HG03457 (cell line): ENCODE results near the gene YDJC.
"Not testable (repeated sequence)": the region's sequence is repeated elsewhere in the genome, so short reads cannot be mapped to it uniquely, and the experiment has no call there.

Experiments
- ATAC-seq: cut with Tn5 transposase; IDR thresholded peaks from one replicate; pipeline ENCODE4 v1.9.1; 2021; ENCODE audit warnings: moderate number of reproducible peaks; ENCODE audit not compliant: unreplicated experiment

The YDJC gene

DNA sequence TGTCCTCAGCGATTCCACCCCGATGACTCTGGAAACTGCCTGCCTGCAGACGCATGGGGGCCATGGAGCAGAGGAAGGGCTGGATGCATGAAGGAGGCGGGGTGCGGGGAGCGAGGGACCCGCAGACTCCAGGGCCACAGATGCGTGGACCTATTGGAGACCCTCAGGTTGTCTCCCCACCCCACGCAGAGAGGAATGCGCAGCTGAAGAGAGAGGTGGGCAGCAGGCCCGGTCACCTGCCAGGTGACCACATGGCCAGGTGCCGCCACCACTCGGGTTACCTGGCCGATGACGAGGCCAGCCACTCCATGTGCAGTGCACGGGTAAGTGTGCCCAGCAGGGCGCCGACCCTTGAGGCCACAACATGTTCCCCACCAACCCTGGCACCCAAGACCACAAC, 3.1 kb upstream of the YDJC start:
- no peak for ATAC-seq

DNA sequence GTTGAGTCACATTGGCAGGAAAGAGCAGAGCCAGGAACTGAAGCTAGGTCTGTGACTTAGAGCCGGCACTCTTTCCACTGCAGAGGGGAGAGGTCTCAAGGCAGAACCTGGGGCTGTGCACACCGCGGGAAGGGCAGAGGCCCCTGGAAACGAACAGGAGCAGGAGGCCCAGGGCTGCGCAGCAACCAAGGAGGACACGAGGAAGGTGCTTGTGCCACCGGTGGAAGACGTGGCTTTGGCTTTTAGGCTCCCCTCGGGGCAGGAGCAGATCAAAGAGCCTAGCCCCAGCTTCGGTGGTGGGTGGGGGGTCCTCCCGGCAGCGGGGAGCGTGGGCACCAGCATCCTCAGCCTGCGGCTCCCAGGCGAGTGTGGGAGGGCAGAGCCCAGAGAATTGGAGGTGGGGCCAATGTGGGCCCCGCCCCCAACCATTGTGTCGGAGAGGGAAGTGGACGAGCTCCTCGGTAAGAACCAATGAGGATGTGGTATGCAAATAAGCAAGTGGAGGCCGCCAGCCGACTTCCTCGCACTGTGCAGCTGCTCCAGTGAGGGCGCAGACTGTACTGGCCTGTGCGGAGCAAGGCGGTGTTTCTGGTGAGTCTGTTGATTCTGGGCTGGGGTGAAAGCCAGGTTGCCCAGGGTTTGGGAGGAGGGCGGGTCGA, 2.5 kb upstream of the YDJC start, which contains the start of gene CCDC116:
Gene CCDC116, plus strand, starts transcription at position 524 of the 659 bp plus-strand sequence. CDS start 422 bp downstream, outside the sequence.
- no peak for ATAC-seq

DNA sequence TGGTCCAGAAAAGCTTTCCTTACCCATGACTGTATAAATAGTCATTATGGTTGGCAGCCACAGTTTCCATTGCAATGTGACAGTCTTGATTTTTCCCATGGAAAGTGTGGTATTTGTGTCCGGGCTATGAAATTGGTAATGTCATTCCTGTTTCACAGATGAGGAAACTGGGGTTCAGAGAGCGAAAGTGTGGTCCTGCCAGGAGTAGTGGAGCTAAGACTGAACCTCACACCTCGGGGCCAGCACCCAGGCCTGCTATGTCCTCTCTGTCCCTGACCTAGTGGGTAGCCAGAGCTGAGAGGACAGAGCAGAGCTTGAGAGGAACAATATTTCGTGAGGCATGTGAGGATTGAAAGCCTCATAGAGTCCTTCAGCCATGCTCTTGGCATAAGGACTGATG, 1.2 kb upstream of the YDJC start:
- no peak for ATAC-seq

DNA sequence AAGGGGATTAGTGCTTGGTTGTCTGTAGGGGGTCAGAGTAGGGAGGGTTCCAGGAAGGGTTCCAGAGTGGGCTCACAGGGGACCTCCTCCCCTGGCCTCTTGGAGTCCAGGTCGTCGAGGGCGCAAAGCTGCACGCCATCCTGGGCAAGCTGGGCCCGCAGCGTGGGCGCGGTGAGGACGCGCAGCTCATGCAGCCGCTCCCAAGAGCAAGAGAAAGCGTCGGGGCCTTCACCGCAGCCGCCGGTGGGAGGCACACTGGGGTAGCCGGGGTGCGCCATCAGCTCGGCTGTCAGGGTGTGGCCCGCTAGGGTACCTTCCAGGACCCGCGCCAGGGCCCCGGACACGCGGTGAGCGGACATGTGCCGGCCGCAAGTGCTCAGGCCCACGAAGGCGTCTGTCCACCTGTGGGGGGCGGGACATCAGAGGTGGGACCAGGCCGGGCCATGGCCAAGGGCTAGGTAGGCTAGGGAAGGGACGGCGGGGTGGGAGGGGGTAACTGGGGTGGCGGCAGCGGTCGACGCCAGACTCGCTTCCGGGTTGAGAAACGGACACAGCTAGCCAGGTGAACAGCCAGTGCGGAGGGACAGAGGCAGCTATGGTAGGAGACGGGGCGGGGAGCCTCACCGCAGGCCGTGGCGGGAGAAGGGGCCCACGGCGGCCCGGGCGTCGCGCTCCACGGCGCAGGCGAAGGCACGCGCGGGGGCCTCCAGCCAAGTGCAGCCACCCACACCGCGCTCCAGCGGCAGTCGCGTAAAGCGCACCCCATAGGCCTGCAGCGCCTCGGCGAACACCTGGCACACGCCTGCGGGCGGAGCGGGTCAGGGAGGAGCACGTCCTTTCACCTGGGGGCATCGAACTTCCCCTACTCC, 1.2 kb downstream of the YDJC start:
- ATAC-seq: no peak

DNA sequence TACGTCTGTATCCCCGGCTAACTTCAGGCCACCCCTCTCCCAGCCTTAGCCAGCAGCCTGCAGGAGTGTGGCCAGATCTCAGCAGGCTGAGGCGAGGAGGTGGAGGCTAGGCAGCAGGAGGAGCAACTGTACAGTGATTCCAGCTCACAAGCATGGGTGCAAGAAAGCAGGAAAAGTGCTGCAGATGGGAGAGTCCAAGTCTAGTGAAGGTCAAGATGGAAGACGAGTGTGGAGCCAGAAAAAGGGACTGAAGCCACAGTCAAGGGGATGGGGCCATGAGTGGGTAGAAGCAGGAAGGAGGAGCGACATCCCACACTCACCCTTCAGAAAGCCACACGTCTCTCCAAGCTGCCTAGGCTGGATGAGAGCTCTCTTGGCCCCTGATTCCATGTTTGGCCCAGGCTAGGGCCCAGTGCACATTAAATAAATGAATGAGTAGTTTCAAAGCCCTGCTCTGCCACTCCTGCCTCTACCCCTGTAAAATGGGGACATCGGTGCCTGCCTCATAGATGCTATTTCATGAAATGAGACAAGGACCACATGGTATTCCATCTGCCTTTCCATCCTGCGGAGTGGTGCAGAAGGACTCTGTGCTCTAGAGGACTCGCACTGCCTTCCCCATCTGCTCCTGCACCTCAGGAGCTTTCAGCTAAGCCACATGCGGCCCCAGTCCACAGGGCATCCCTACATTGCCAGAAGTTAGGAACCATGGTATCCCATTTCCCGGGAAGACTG, 2.9 kb downstream of the YDJC start:
- no peak for ATAC-seq

DNA sequence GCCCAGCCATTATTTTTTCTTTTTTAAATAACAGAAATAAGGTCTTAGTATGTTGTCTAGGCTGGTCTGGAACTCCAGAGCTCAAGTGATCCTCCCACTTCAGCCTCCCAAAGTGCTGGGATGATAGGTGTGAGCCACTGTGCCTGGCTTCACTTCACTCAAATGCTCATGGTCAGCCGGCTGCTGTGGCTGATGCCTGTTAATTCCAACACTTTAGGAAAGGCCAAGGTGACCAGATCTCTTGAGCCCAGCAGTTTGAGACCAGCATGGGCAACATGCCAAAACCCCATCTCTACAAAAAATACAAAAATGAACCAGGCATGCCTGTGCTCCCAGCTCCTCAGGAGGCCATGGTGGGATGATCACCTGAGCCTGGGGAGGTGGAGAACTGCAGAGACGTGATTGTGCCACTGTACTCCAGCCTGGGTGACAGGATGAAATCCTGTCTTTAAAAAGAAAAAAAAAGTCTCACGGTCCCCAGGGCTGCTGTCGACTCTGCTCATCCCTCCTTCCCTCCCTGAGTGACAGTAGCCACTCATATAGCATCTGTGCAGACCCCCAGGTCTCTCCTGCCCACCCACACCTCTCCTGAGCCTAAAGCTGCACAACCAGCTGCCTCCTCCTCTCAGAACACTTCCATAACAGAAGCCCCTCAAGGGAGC, 3.6 kb downstream of the YDJC start:
- ATAC-seq: no peak

DNA sequence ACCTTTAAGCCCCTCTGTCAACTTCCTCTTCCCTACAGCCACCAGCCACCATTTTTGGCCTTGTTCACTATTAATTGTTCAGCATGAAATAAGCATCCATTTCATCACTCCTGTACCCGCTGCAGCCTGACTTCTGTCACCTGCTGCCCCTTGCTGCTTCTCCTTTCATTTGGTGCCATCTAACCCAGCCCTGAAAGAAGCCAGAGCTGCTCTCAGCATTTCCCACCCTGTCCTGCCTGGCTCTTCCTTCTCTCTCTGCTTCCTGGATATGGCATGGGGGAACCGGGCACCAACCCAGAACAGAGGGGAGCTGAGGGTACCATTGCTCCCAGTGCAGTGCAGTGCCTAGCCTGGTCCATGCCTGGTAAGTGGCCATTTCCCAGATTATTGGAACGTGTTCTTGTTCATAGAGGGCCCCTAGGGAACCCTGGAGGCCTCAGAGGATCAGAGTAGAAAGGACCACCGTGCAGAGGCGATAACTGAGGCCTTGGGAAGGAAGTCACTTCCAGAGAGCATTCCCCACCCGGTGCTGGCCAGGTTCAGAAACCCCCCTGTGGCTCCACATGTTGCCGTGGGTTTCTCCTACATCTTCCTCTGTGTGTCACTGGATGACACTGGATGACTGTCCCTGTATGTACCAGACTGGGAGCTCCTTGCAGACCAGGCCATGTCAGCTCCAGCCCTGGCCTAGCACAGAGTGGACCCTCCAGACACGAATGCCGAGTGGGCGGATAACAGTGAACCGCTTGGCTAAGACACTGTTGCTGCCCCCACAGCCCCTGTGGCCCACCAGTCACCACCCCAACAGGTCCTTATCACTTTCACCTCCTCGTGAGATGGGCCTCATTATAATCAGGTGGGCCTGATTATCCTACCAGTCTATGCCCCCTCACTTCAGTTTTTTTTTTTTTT, 4.7 kb downstream of the YDJC start:
- no peak for ATAC-seq

DNA sequence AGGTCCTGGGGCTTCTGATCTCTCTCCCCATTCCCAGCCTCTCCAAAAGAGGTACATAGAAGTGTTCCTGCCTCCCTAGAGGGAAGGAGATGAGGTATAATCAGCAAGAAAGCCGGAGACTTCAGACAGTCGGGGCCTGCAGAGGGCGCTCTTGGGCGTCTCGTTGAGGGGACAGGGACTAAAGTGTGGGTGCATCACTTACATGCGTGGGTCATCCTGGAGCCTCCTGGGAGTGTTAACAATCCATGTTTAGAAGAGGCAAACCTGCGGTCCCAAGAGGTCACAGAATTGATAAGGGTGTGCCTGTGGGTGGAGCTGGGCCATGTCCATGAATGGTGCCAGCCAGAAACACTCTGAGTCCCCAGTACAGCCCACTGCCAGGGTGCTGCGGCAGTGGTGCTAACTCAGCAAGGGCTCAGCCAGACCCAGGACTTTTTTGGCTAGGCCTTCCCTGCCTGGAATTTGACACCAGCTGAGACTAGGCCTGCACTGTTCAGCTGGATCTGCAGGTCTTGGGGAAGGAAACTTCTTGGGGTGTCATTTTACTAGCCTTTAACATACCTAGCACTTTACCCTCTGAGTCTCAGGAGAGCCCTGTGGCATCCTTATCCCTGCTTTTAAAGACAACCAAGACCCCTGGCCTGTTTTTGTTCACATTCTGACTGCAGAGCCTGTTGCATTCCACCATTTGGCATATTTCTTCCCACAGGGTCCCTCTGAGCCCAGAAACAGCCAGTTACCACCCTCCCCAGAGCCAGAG, 5.5 kb downstream of the YDJC start:
- ATAC-seq: no peak

DNA sequence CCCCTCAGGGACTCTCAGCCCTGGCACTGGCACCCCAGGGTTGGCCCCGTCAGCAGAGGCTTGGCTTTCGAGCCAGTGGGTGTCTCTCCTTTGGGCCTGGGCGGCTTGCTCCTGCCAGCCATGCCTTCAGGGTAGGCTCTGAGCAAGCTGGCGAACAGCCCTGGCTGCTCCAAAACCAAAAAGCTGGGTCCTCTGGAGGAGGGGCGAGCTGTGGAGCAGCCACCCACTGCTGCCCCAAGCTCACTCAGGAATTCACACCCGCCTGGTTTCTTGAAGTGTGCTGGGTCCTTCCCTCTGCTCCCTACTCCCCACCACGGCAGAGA, 6.2 kb downstream of the YDJC start:
- ATAC-seq: no peak

DNA sequence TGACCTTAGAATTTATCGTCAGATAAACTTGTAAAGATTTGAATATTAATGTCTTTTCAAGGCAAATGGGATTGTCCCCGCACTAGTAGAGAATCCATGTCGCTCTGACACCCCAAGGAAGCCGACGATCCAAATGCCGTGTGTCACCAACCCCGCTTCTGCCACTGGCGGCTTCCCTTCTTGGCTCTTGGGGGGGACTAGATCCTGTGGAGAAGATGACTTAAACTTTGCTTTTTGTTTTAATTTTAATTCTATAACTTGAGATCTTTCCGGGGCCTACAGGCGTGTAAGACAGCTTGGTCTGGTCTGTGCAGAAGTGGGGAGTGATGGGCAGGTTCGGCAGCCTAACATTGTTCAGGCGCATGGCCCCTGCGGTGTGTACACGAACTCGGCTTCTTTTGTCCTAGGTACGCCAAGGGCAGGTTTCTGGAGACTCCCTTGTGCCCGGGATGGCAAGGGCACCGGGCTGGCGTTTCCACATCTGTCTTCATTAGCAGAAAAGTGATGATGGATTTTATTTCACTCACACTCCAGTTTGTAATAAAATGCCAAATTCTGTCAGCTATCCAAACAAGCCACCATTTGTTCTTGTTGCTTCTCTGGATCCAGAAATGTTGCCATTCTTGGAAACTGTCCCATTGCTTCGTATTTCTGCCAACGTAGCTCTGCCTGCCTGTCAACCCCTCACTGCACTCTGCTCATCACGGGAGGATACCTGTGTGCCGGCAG, 6.7 kb downstream of the YDJC start:
- ATAC-seq: no peak

DNA sequence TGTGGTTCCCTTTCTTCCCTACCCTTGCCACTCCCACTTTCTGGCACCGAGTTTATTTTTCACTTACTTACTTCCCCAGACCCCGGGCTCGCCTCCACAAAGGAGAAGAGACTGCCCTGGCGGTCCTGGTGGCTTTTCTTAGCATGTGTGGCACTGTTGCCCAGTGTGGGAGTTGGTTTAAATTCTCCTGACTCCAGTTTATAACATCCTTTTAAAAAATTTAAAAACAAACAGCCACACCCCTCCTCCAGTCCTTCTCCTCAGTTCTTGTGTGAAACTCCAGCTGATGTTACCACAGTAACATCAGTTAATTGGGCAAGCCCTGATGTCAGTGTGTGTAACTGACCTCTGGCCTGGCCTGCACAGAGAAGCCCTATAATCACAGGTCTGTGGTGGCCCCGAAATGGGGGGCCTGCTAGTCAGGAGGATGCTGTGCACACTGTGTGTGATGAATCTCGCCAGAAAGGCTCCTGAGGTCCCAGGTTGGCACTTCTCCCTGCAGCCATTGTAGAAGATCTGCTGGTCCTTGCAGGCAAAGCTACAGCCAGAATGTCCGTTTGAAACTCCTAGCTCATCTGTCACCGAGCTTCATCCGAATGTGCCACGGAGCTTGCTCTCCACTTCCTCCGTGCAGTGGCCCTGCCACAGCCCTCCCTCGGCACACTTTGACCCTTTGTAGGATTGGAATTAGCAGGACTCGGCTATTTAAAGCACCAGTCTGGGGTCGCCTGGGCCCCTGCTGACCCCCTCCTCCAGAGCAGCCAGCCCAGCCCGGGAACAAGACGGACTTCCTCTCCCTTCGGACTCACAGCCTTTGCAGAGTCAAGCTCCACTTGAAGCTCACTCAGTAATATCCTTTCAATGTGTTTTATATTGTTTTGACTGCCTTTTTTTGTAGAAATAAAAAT, 7.6 kb downstream of the YDJC start:
- ATAC-seq: no peak

DNA sequence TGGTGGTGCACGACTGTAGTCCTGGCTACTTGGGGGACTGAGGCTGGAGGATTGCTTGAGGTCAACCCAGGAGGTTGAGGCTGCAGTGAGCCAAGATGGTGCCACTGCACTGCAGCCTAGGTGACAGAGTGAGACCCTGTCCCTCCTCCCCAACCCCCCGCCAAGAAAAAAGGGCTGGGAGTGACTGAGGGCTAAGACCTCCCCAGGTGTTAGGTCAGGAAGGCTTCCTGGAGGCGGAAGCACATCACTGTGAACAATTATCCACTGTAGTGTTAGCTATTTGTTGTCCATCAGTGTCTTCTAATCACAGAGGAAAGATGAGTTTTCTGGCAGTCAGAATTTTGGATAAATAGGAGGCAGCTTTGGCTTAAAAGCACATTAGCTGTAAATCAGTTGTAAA, 8.8 kb downstream of the YDJC start:
- ATAC-seq: no peak

DNA sequence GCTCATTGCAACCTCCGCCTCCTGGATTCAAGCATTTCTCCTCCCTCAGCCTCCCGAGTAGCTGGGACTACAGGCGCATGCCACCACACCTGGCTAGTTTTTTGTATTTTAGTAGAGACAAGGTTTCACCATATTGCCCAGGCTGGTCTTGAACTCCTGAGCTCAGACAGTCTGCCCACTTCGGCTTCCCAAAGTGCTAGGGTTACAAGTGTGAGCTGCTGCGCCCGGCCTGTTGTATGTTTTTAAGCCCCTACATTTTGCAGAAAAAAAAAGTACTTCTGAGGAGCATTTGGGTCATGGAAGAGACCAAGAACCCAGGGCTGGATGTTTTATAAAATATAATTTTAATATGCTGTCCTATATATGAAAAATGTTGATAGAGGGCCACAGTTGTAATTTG, 12.5 kb downstream of the YDJC start:
- not testable (repeated sequence) for ATAC-seq

DNA sequence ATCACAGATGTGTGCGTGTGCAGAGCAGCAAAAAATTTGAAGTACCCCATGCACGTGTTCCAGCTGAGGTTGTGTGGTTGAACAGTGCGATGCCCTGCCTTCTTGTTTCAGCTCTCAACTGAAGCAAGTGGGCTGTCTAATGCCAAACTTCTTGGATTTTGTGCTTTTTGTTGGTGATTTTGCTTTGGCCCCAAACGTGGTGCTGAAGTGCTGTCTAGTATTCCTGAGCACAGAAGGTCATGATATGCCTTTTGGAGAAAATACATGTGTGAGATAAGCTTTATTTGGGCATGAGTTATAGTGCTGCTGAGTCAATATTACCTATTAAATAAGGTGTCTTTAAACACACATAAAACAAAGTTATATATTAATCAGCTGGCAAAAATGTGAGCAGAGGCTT, 14.1 kb downstream of the YDJC start:
- no peak for ATAC-seq

DNA sequence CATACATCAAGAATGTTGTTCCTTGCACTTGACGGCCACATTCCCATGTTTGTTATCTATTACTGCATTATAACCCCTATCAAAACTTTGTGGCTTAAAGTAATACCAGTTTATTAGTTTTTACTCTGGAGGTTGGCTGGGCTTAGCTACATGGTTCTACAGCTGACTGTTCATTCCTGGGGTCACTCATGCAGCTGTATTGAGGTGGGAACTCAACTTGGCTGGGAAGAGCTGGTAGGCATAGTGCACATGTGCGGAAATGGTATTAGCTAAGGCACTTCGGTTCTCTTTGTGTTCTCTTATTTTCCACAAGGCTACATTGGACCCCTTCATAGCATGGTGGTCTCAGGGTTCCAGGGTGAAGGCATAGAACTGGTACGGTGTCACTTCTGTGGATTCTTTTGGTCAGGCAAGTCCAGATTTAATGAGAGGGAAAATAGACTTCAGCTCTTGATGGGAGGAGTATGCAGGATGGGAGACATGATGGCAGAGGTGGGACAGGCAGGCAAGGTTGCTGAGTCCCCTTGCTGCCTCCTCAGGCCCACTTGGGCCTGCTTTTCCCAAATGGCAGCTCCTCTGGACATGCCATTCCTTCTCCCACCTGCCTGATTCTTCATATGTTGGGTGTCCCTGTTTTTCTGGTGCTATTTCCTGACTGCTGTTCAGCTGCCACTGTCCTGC, 16.1 kb downstream of the YDJC start:
- no peak for ATAC-seq

DNA sequence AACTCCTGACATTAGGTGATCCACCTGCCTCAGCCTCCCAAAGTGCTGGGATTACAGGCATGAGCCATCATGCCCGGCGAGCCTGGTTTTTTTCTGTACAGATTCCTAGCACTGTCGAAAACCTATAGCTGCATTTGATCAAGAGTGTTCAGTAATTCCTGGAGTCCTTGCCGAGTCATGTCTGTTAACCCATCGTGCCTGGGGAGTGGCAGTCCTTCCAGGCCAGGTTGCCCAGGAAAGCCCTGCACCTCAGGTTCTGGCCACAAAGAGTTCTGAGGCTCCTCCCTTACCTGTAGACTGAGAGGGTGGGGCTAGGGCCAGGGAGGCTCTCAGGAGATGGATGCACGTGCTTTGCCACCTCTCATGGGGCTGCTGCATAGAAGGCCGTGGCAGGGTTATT, 17.0 kb downstream of the YDJC start:
- ATAC-seq: no peak

DNA sequence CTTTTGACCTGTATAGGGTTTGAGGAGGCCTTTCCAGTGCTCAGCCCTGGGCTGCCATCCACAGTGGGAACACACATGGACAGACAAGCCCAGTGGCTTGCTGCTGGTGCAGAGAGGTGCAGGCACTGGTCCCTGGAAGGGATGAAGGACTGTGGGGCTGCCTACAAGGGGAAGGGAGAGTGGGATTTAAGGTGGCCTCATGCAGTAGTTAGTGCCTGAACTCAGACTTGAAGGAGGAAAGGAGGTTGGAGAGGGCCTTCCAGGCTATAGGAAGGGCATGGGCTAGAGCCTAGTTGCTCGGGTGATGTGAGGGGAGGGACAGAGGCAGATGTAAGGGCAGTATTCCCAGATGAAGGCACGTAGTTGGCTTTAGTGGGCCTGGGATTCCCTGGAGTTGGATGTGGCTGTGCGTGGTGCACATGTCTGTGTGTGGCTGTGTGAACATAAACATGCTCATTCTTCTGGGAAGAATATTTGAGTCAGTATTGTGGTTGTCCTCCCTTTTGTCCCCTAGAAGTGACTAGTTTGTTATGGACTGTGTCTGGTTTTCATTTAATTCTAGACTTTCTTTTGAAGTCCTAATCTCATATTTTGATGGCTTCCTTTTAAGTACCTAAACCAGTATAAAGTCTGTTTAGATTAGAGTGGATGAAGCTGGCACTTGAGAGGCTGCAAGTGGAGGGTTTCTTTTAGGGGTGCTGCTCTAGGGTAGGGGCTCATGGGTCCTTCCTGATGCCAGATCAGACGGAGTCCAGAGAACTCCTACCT, 18.4 kb downstream of the YDJC start:
- no peak for ATAC-seq
